GM18508 (cell line): ENCODE measurements around the gene KCTD3.

ENCODE experiments used
- ATAC-seq: cut with Tn5 transposase; IDR thresholded peaks from one replicate; pipeline ENCODE4 v1.9.1; 2021; ENCODE audit warnings: moderate number of reproducible peaks; ENCODE audit not compliant: insufficient read depth, unreplicated experiment

KCTD3 gene

GRCh38 chr1:215555531-215555930 is 11.6 kb upstream of the KCTD3 start:
- ATAC-seq = no peak

- ATAC-seq = no peak
Measured at GRCh38 chr1:215556996-215557395, 10.1 kb upstream of the KCTD3 start.

- no peak for ATAC-seq
Measured at GRCh38 chr1:215557504-215557903, 9.6 kb upstream of the KCTD3 start.

- no peak for ATAC-seq
Measured at GRCh38 chr1:215557992-215558626, 9.0 kb upstream of the KCTD3 start.

- no peak for ATAC-seq
Measured at GRCh38 chr1:215567491-215568298, 591 bp downstream of the KCTD3 start.

- no peak for ATAC-seq
Measured at GRCh38 chr1:215568299-215568692, 1.2 kb downstream of the KCTD3 start.

GRCh38 chr1:215569986-215570824 is 3.1 kb downstream of the KCTD3 start:
- ATAC-seq = no peak

GRCh38 chr1:215581896-215582295 is 14.8 kb downstream of the KCTD3 start:
- ATAC-seq = no peak

GRCh38 chr1:215583185-215583749 is 16.2 kb downstream of the KCTD3 start:
- ATAC-seq = no peak

GRCh38 chr1:215584389-215584788 is 17.3 kb downstream of the KCTD3 start:
- ATAC-seq = peak; percentile 58

- no peak for ATAC-seq
Measured at GRCh38 chr1:215589650-215590435, 22.7 kb downstream of the KCTD3 start.

GRCh38 chr1:215590779-215591491 is 23.8 kb downstream of the KCTD3 start:
- ATAC-seq = no peak

- no peak for ATAC-seq
Measured at GRCh38 chr1:215594640-215595039, 27.5 kb downstream of the KCTD3 start.

GRCh38 chr1:215595231-215595630 is 28.1 kb downstream of the KCTD3 start:
- no peak for ATAC-seq

GRCh38 chr1:215597961-215598360 is 30.9 kb downstream of the KCTD3 start:
- ATAC-seq = no peak

- ATAC-seq = no peak
Measured at GRCh38 chr1:215599418-215600074, 32.4 kb downstream of the KCTD3 start.

- ATAC-seq = no peak
Measured at GRCh38 chr1:215600258-215600792, 33.2 kb downstream of the KCTD3 start.

GRCh38 chr1:215600867-215601266 is 33.8 kb downstream of the KCTD3 start:
- no peak for ATAC-seq

- ATAC-seq = no peak
Measured at GRCh38 chr1:215601276-215601675, 34.2 kb downstream of the KCTD3 start.
